DMS153 (cell line): Measurements from ENCODE around the gene ANAPC5.
A peak's percentile ranks its signal among the peaks of the same experiment; 100 is the strongest.
"Not testable (repeated sequence)": the region's sequence is repeated elsewhere in the genome, so short reads cannot be mapped to it uniquely, and the experiment has no call there.

ENCODE experiments used
- DNase-seq: peaks from one replicate; lab custom pipeline; 2025; lab: John Stamatoyannopoulos, UW

ANAPC5 gene

DNA sequence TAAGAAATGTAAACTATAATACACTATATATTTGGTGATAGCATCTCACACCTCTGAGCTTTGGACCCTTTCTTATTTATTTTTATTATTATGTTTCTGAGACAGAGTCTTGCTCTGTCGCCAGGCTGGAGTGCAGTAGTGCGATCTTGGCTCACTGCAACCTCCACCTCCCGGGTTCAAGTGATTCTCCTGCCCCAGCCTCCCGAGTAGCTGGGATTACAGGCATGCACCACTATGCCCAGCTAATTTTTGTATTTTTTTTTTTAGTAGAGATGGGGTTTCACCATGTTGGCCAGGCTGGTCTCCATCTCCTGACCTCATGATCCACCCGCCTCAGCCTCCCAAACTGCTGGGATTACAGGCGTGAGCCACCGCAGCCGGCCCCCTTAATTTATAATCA lies 44.8 kb downstream of the ANAPC5 start:
- not testable (repeated sequence) for DNase-seq

- no peak for DNase-seq
Observed at GRCh38 chr12:121304306-121304705, 47.9 kb downstream of the ANAPC5 start.

- no peak for DNase-seq
Observed at GRCh38 chr12:121301876-121302275, 50.3 kb downstream of the ANAPC5 start.

- peak; percentile 92 for DNase-seq
Observed at GRCh38 chr12:121300083-121300819, 52.0 kb downstream of the ANAPC5 start.

DNA sequence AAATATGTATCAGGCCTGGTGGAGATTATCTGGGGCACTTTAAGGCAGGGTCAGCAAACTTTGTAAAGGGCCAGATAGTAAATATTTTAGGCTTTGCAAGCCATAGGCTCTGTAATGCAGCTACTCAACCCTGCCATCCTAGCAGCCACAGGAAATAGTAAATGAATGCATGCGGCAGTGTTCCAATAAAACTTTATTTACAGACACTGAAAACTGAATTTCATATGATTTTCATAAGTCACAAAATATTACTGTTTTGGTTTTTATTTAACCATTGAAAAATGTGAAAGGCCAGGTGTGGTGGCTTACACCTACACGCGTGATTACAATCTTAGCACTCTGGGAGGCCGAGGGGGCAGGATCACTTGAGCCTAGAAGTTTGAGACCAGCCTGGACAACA lies 52.5 kb downstream of the ANAPC5 start:
- DNase-seq, result no peak

DNA sequence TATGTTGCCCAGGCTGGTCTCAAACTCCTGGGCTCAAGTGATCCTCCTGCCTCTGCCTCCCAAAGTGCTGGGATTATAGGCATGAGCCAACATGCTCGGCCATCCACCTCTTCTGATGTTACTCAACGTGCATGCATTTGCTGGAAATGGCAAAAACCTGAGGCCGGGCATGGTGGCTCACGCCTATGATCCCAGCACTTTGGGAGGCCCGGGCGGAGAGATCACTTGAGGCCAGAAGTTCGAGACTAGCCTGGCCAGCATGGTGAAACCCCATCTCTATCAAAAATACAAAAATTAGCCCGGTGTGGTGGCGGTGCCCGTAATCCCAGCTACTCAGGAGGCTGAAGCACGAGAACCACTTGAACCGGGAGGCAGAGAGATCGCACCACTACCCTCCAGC lies 53.8 kb downstream of the ANAPC5 start:
- DNase-seq, result not testable (repeated sequence)

DNA sequence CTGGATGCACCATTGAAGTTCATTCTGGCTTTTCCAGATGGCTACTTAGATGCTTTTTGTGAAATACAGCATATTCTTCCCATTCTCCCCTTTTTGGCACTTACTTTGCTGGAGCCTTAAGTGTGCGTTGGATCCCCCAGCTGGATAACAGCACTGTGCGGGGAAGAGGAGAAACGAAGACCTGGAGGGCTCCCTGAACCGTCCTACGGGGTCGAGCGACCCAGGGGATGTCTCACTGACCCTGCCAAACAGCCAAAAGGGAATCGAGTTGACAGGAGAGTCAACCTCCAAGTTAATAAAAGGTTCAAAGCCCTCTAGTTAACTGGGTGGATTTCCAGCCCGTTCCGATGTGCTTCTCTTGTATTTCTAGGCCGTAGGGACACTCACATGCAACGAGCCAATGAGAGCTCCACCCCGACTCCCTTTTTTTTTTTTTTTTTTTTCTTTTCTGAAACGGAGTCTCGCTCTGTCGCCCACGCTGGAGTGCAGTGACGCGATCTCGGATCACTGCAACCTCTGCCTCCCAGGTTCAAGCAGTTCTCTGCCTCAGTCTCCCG lies 54.7 kb downstream of the ANAPC5 start:
- peak; percentile 54 for DNase-seq

- peak; percentile 45 for DNase-seq
Observed at GRCh38 chr12:121296618-121297434, 55.4 kb downstream of the ANAPC5 start, which contains the start of gene CAMKK2. CAMKK2 (minus strand) TSS chr12:121296709; CDS start chr12:121274526, 22,183 bp downstream.

GRCh38 chr12:121295746-121296617 lies 56.2 kb downstream of the ANAPC5 start:
- no peak for DNase-seq

DNA sequence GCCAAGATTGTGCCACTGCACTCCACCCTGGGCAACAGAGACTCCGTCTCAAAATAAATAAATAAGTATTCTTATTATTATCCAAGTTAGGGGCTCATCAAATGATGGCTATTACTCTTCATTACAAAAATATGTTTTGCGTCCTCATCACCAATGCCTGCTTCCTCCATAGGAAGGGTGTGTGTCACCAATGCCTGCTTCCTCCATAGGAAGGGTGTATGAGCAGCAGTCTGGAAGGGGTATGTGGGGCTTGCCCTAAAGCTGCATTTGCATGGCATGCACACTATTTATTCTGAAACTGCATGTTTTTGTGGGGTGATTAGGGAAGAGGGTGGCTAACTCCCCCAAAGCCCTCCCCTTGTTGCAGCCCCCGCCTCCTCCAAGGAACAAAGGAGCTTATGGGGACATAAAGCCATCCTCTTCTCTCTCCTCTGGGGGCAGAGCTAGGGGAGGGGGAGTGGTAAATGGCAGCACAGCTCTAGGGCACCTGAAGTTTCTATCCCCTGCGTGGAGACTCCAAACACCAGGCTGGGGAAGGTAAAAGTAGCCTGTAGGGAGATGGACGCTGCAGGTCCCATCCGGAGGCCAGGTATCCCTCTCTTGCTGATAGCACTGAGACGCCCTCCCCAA lies 57.0 kb downstream of the ANAPC5 start:
- DNase-seq, result no peak

DNA sequence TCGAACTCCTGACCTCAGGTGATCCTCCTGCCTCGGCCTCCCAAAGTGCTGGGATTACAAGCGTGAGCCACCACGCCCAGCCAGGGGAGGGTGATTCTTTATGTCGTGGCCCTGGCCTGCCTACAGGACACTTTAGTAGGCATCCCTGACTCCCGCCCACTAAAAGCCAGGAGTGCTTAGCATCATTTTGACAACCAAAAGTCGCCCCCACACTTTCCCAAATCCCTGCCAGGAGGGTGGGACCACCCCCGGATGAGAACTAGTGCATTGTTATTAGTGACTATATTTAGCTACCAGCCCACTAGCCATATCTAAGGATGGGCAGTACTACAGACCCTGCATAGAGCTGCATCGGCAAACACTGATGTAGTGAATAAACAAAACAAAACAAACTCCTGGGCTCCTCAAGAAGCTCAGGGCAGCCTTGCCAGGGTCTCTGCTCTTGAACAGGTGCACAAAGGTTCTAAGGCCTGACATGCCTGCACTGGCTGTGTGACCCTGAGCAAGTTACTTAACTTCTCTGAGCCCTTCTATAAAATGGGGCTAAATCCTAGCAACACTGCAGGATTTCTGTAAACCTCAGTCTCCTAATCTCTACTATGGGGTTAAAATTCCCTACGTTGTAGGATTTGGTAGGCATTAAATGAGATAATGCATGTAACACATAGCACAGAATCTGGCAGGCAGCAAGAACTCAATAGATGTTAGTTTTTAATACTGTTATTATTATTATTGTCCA lies 57.9 kb downstream of the ANAPC5 start:
- no peak for DNase-seq

GRCh38 chr12:121293603-121294002 lies 58.6 kb downstream of the ANAPC5 start:
- no peak for DNase-seq

DNA sequence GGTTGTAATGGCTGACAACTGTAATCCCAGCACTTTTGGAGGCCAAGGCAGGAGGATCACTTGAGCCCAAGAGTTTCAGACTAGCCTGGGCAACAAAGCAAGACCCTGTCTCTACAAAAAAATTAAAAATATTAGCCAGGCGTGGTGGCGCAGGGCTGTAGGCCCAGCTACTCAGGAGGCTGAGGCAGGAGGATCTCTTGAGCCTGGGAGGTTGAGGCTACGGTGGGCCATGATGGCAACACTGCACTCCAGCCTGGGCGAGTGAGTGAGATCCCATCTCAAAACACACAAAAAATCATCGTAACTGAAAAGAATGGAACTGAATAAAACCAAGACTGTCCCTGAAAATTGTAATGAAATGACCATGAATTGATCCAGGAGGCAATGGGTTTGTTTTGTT lies 61.8 kb downstream of the ANAPC5 start:
- DNase-seq, result no peak

DNA sequence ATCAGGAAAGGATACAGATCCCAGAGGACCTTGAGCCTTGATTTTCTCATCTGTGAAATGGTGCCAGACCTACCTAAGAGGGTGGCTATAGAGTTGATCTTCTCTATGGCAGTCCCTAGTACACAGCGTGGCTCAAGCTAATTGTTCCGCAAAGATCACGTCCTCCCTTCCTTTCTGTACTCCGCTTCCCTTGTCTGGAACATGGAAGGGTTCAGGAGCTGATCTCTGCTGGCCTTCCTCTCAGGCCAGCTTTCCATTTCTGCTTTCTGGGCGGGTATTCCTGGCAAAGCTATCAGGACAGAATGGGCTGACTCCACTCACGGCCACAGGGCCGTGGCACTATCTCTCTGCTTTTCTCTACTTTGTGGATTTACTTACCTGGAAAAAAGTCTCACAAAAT lies 62.2 kb downstream of the ANAPC5 start:
- no peak for DNase-seq

- DNase-seq, result no peak
Observed at GRCh38 chr12:121288986-121289385, 63.2 kb downstream of the ANAPC5 start.

- no peak for DNase-seq
Observed at GRCh38 chr12:121288158-121288845, 63.9 kb downstream of the ANAPC5 start.

GRCh38 chr12:121287267-121287954 lies 64.8 kb downstream of the ANAPC5 start:
- no peak for DNase-seq

- DNase-seq, result no peak
Observed at GRCh38 chr12:121285856-121286255, 66.4 kb downstream of the ANAPC5 start.

GRCh38 chr12:121284551-121285390 lies 67.4 kb downstream of the ANAPC5 start:
- DNase-seq, result no peak
